ENCODE measurements around the gene CNTN5. TPM values are rescaled to one million over a fixed set of nuclear protein-coding genes. Genes with fewer than 3 reads are reported as not detected.

Gene CNTN5
- total RNA-seq, 3 donors from 2014 or later (not counting 1 experiment from before 2014, with no cell fraction given): not detected

GRCh38 chr11:100013011-100013410, 992.3 kb downstream of the CNTN5 start:
- Histone ChIP-seq H3K27me3 (ENCODE audit: control insufficient read depth, insufficient read depth, low read length) (no peaks in the 10 kb centered on the region), H3K27ac (ENCODE audit: low read length) (no peak overlapping the region), H3K4me1 (ENCODE audit: control insufficient read depth, insufficient read depth, low read length) (no peaks in the 10 kb centered on the region), H3K9me3 (ENCODE audit: control insufficient read depth, insufficient read depth, low read length) (no peaks in the 10 kb centered on the region), H3K4me3 (ENCODE audit: low read length) (no peak overlapping the region), H3K36me3 (ENCODE audit: control insufficient read depth, insufficient read depth, low read length) (no peaks in the 10 kb centered on the region)
- Mint-ChIP-seq H3K9me3 (peaks cover 11 to 14% of the 10 kb centered on the region in 2 donors), H3K27ac (no peak overlapping the region), H3K27me3 (ENCODE audit: low read depth in 2 of 2) (no peaks in the 10 kb centered on the region), H3K4me3 (no peak overlapping the region), H3K4me1 (no peaks in the 10 kb centered on the region), H3K36me3 (no peaks in the 10 kb centered on the region)
- DNase-seq: no peak
- ATAC-seq: no peak
- no peak for TF ChIP-seq CTCF (IDR thresholded peaks at IDR 0.05)
- intact Hi-C loops (cut with micrococcal nuclease): no loop called here
- no CpG with 5 or more reads among the region's 1 CpG for WGBS (ENCODE audit: insufficient coverage)

DNA sequence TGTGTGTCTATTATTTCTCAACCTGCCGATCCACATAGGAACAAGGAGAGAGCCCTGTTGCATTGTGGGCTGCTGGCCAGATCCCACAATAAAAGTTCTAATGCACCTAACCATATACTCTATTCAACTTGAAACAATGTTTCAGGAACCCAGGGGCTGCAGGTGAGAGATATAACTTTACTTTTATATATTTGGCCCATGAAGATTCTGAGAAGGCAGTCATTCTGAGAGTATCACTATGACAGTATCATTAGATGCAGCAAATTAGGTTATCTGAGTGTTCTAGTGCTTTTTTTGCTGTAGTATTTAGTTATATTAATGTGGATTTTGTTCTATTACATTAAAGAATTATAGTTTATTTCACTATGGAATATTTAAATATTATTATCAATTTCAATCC, 1011.2 kb downstream of the CNTN5 start:
- no peak for TF ChIP-seq CTCF (IDR thresholded peaks at IDR 0.05)
- Mint-ChIP-seq H3K27me3 (ENCODE audit: low read depth in 2 of 2) (no peaks in the 10 kb centered on the region), H3K27ac (no peak overlapping the region), H3K4me3 (no peak overlapping the region), H3K9me3 (peaks cover 15 to 17% of the 10 kb centered on the region in 2 donors), H3K36me3 (no peaks in the 10 kb centered on the region), H3K4me1 (no peaks in the 10 kb centered on the region)
- Histone ChIP-seq H3K9me3 (ENCODE audit: control insufficient read depth, insufficient read depth, low read length) (peaks cover 3% of the 10 kb centered on the region), H3K27ac (ENCODE audit: low read length) (no peak overlapping the region), H3K4me1 (ENCODE audit: control insufficient read depth, insufficient read depth, low read length) (no peaks in the 10 kb centered on the region), H3K4me3 (ENCODE audit: low read length) (no peak overlapping the region), H3K36me3 (ENCODE audit: control insufficient read depth, insufficient read depth, low read length) (no peaks in the 10 kb centered on the region), H3K27me3 (ENCODE audit: control insufficient read depth, insufficient read depth, low read length) (no peaks in the 10 kb centered on the region)
- ATAC-seq (no peak), DNase-seq (no peak)
- intact Hi-C loops (cut with micrococcal nuclease): no loop called here
- 82% methylated on average over 1 of the region's 1 CpG for WGBS (ENCODE audit: insufficient coverage)

DNA sequence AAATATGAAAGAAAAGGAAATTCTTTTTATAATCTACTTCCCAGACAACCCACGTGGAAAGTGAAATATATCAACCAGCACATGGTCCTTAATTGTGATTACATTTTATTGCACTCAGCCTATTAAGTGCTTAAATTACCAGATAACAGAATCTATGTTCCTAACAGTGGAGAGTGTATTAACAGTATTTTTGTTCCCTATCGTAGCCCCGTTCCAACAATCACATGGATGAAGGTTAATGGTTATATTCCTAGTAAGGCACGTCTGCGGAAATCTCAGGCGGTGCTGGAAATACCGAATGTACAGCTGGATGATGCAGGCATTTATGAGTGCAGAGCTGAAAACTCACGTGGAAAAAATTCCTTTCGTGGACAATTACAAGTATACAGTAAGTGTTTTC, 1040.3 kb downstream of the CNTN5 start:
- Histone ChIP-seq H3K27me3 (ENCODE audit: control insufficient read depth, insufficient read depth, low read length) (no peaks in the 10 kb centered on the region), H3K27ac (ENCODE audit: low read length) (no peak overlapping the region), H3K9me3 (ENCODE audit: control insufficient read depth, insufficient read depth, low read length) (no peaks in the 10 kb centered on the region), H3K4me3 (ENCODE audit: low read length) (no peak overlapping the region), H3K4me1 (ENCODE audit: control insufficient read depth, insufficient read depth, low read length) (no peaks in the 10 kb centered on the region), H3K36me3 (ENCODE audit: control insufficient read depth, insufficient read depth, low read length) (no peaks in the 10 kb centered on the region)
- Mint-ChIP-seq H3K4me3 (no peak overlapping the region), H3K27ac (no peak overlapping the region), H3K27me3 (ENCODE audit: low read depth in 2 of 2) (no peaks in the 10 kb centered on the region), H3K9me3 (peaks cover 9 to 14% of the 10 kb centered on the region in 2 donors), H3K36me3 (no peaks in the 10 kb centered on the region), H3K4me1 (no peaks in the 10 kb centered on the region)
- ATAC-seq (no peak), DNase-seq (no peak)
- intact Hi-C loops (cut with micrococcal nuclease): no loop called here
- no peak for TF ChIP-seq CTCF (IDR thresholded peaks at IDR 0.05)
- WGBS (ENCODE audit: insufficient coverage): 89% methylated on average over 8 of the region's 9 CpGs

- H3K36me3 ChIP-seq (ENCODE audit: control insufficient read depth, insufficient read depth, low read length): no peaks in the 10 kb centered on the region
- no peaks in the 10 kb centered on the region for H3K27me3 ChIP-seq (ENCODE audit: control insufficient read depth, insufficient read depth, low read length)
- intact Hi-C loops (cut with micrococcal nuclease): no loop called here
- Mint-ChIP-seq H3K27me3 (ENCODE audit: low read depth in 2 of 2) (no peaks in the 10 kb centered on the region), H3K9me3 (peaks cover 7 to 13% of the 10 kb centered on the region in 2 donors), H3K27ac (no peak overlapping the region), H3K4me3 (no peak overlapping the region), H3K36me3 (no peaks in the 10 kb centered on the region), H3K4me1 (no peaks in the 10 kb centered on the region)
- H3K9me3 ChIP-seq (ENCODE audit: control insufficient read depth, insufficient read depth, low read length): no peaks in the 10 kb centered on the region
- H3K4me3 ChIP-seq (ENCODE audit: low read length): no peak overlapping the region
- WGBS (ENCODE audit: insufficient coverage): 94% methylated on average over 2 of the region's 2 CpGs
- DNase-seq: no peak
- TF ChIP-seq CTCF (IDR thresholded peaks at IDR 0.05): no peak
- H3K27ac ChIP-seq (ENCODE audit: low read length): no peak overlapping the region
- no peaks in the 10 kb centered on the region for H3K4me1 ChIP-seq (ENCODE audit: control insufficient read depth, insufficient read depth, low read length)
- no peak for ATAC-seq
These were observed 1045.7 kb downstream of the CNTN5 start for GRCh38 chr11:100066399-100066798.
